ENCODE measurements around the gene PLCXD3. TPM values are rescaled to one million over a fixed set of nuclear protein-coding genes. Genes with fewer than 3 reads are reported as not detected.

The PLCXD3 gene
- polyA plus RNA-seq, 1 donor (not counting 4 experiments of a cell fraction or from before 2014, with no cell fraction given) = not detected

GRCh38 chr5:41403846-41404245, 106.6 kb downstream of the PLCXD3 start:
- Histone ChIP-seq H3K27me3 (ENCODE audit: control insufficient read depth, extremely low read depth, insufficient read depth, low read length) (no peaks in the 10 kb centered on the region), H4K20me1 (ENCODE audit: control insufficient read depth, extremely low read depth, insufficient read depth, low read length) (no peaks in the 10 kb centered on the region), H3K4me2 (ENCODE audit: control insufficient read depth, extremely low read depth, insufficient read depth, low read depth, low read length) (no peak overlapping the region), H3K36me3 (ENCODE audit: control insufficient read depth in 2 of 2, extremely low read depth in 1 of 2, insufficient read depth in 2 of 2, low read length in 2 of 2) (no peaks in the 10 kb centered on the region), H3K4me3 (ENCODE audit: control insufficient read depth in 2 of 3, extremely low read depth in 1 of 3, insufficient read depth in 2 of 3, low read depth in 1 of 3, low read length in 3 of 3) (no peak overlapping the region), H3K9ac (ENCODE audit: control insufficient read depth, extremely low read depth, insufficient read depth, low read length) (no peak overlapping the region), H3K9me1 (ENCODE audit: control insufficient read depth, extremely low read depth, insufficient read depth, low read length) (no peaks in the 10 kb centered on the region), H3K27ac (ENCODE audit: control insufficient read depth, insufficient read depth, low read length) (no peak overlapping the region), H2AFZ (ENCODE audit: control insufficient read depth, low read length) (no peak overlapping the region), H3K79me2 (ENCODE audit: control insufficient read depth, insufficient read depth, low read length) (no peaks in the 10 kb centered on the region), H3K4me1 (ENCODE audit: control insufficient read depth, extremely low read depth, insufficient read depth, low read length) (no peaks in the 10 kb centered on the region), H3K9me3 (ENCODE audit: control insufficient read depth, low read depth, low read length) (no peaks in the 10 kb centered on the region)
- no peak for DNase-seq (ENCODE audit: low read depth, low spot score)
- FAIRE-seq = no peak
- dilution Hi-C loops (cut with MboI; ENCODE audit: extremely low pct_ligation_motif_present, low sequenced_read_pairs) = no loop called here
- TF ChIP-seq CTCF (optimal IDR thresholded peaks at IDR 0.05 in 1 of 3, IDR thresholded peaks at IDR 0.05 in 1 of 3, conservative IDR thresholded peaks at IDR 0.05 in 1 of 3; ENCODE audit: extremely low read depth in 1 of 3, insufficient read depth in 2 of 3, low read length in 3 of 3) = no peak
- no peak for TF ChIP-seq EZH2 (IDR thresholded peaks at IDR 0.05; ENCODE audit: low read length)

- FAIRE-seq (no peak), DNase-seq (ENCODE audit: low read depth, low spot score) (no peak)
- dilution Hi-C loops (cut with MboI; ENCODE audit: extremely low pct_ligation_motif_present, low sequenced_read_pairs) = no loop called here
- Histone ChIP-seq H3K9ac (ENCODE audit: control insufficient read depth, extremely low read depth, insufficient read depth, low read length) (no peak overlapping the region), H3K79me2 (ENCODE audit: control insufficient read depth, insufficient read depth, low read length) (no peaks in the 10 kb centered on the region), H2AFZ (ENCODE audit: control insufficient read depth, low read length) (no peak overlapping the region), H3K36me3 (ENCODE audit: control insufficient read depth in 2 of 2, extremely low read depth in 1 of 2, insufficient read depth in 2 of 2, low read length in 2 of 2) (no peaks in the 10 kb centered on the region), H3K4me3 (ENCODE audit: control insufficient read depth in 2 of 3, extremely low read depth in 1 of 3, insufficient read depth in 2 of 3, low read depth in 1 of 3, low read length in 3 of 3) (no peak overlapping the region), H3K9me1 (ENCODE audit: control insufficient read depth, extremely low read depth, insufficient read depth, low read length) (no peaks in the 10 kb centered on the region), H3K27me3 (ENCODE audit: control insufficient read depth, extremely low read depth, insufficient read depth, low read length) (no peaks in the 10 kb centered on the region), H3K4me1 (ENCODE audit: control insufficient read depth, extremely low read depth, insufficient read depth, low read length) (no peaks in the 10 kb centered on the region), H4K20me1 (ENCODE audit: control insufficient read depth, extremely low read depth, insufficient read depth, low read length) (no peaks in the 10 kb centered on the region), H3K27ac (ENCODE audit: control insufficient read depth, insufficient read depth, low read length) (no peak overlapping the region), H3K4me2 (ENCODE audit: control insufficient read depth, extremely low read depth, insufficient read depth, low read depth, low read length) (no peak overlapping the region), H3K9me3 (ENCODE audit: control insufficient read depth, low read depth, low read length) (no peaks in the 10 kb centered on the region)
- TF ChIP-seq CTCF (optimal IDR thresholded peaks at IDR 0.05 in 1 of 3, IDR thresholded peaks at IDR 0.05 in 1 of 3, conservative IDR thresholded peaks at IDR 0.05 in 1 of 3; ENCODE audit: extremely low read depth in 1 of 3, insufficient read depth in 2 of 3, low read length in 3 of 3) (no peak), EZH2 (IDR thresholded peaks at IDR 0.05; ENCODE audit: low read length) (no peak)
Measured at GRCh38 chr5:41402845-41403244, 107.6 kb downstream of the PLCXD3 start.
